Loucy (cell line): ENCODE results near the gene RCC2.

ENCODE experiments used
- H2AFZ ChIP-seq: fragments of 200-600 bp; sonication (generic); 2 replicates; pipeline ENCODE4 v1.6.0; 2016; ENCODE audit warnings: antibody characterized with exemption, mild to moderate bottlenecking, low read length, moderate library complexity
- H3F3A ChIP-seq: fragments of 200-600 bp; 2 replicates; pipeline ENCODE4 v1.6.0; 2016; ENCODE audit warnings: antibody characterized with exemption, low read depth, mild to moderate bottlenecking
- H3K27me3 ChIP-seq: fragments of 200-600 bp; sonication (generic); 2 replicates; pipeline ENCODE4 v1.6.1; 2014; ENCODE audit warnings: low read length, mild to moderate bottlenecking; ENCODE audit not compliant: insufficient read depth, poor library complexity, severe bottlenecking
- H3K36me3 ChIP-seq: fragments of 200-600 bp; sonication (generic); 2 replicates; pipeline ENCODE4 v1.6.1; 2016; ENCODE audit warnings: low read length; ENCODE audit not compliant: insufficient read depth
- H3K4me1 ChIP-seq: fragments of 200-600 bp; sonication (generic); 2 replicates; pipeline ENCODE4 v1.5.1; 2014; ENCODE audit warnings: low read length, mild to moderate bottlenecking; ENCODE audit not compliant: insufficient read depth, poor library complexity, severe bottlenecking
- H3K4me2 ChIP-seq: fragments of 200-600 bp; sonication (generic); 2 replicates; pipeline ENCODE4 v1.6.0; 2014; ENCODE audit warnings: antibody characterized with exemption, low read length, low read depth, mild to moderate bottlenecking; ENCODE audit not compliant: poor library complexity, severe bottlenecking
- H3K4me3 ChIP-seq: fragments of 200-600 bp; sonication (generic); 2 replicates; pipeline ENCODE4 v1.5.1; 2014; ENCODE audit warnings: low read length, mild to moderate bottlenecking, mixed read lengths; ENCODE audit not compliant: poor library complexity, severe bottlenecking
- H3K79me2 ChIP-seq: fragments of 200-600 bp; sonication (generic); 2 replicates; pipeline ENCODE4 v1.6.1; 2014; ENCODE audit warnings: low read length; ENCODE audit not compliant: insufficient read depth
- H3K9ac ChIP-seq: fragments of 200-600 bp; sonication (generic); 2 replicates; pipeline ENCODE4 v1.6.0; 2014; ENCODE audit warnings: mild to moderate bottlenecking, low read depth, low read length, moderate library complexity; ENCODE audit not compliant: poor library complexity, severe bottlenecking
- H3K9me2 ChIP-seq: fragments of 200-600 bp; sonication (generic); replicated peaks from 2 replicates; pipeline ENCODE4 v1.6.1; 2016; ENCODE audit warnings: low read depth, low read length, mixed read lengths
- H3K9me3 ChIP-seq: fragments of 200-600 bp; sonication (generic); 2 replicates; pipeline ENCODE4 v1.6.1; 2014; ENCODE audit warnings: mild to moderate bottlenecking, antibody characterized with exemption, low read length, low read depth; ENCODE audit not compliant: insufficient read depth
- H4K20me1 ChIP-seq: fragments of 200-600 bp; sonication (generic); 2 replicates; pipeline ENCODE4 v1.6.0; 2014; ENCODE audit warnings: antibody characterized with exemption, low read length, mild to moderate bottlenecking; ENCODE audit not compliant: insufficient read depth, poor library complexity, severe bottlenecking
- CTCF ChIP-seq: fragments of 200-600 bp; sonication (generic); conservative IDR thresholded peaks from 2 replicates; pipeline ENCODE4 v1.5.1; 2014; ENCODE audit warnings: mild to moderate bottlenecking, antibody characterized with exemption, low read length
- EZH2phosphoT487 ChIP-seq: fragments of 200-600 bp; IDR thresholded peaks from 2 replicates; pipeline ENCODE4 v1.6.1; 2018; ENCODE audit warnings: antibody characterized with exemption, mild to moderate bottlenecking, moderate library complexity, borderline replicate concordance

The RCC2 gene

DNA sequence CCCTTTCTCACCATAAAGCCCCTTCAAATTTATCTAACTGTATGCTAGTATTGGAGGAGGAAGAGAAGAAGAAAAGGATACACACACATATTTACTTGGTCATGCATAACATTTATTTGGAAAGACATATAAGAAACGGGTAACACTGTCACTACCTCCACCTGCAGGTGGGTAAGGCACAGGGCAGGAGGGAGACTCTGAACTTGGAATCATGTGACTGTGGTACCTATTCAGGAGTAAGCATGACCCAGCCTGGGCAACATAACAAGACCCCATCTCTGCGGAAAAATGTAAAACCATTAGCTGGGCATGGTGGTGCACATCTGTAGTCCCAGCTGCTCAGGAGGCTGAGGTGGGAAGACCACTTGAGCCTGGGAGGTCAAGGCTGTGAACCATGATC lies 68.9 kb downstream of the RCC2 start:
- Histone ChIP-seq H3K4me2 (no peak overlapping the region), H3K27me3 (no peaks in the 10 kb centered on the region), H4K20me1 (no peaks in the 10 kb centered on the region), H3K9me3 (no peaks in the 10 kb centered on the region), H2AFZ (no peak overlapping the region; the same call in 1 of the 2 replicates), H3K9ac (no peak overlapping the region), H3F3A (no peaks in the 10 kb centered on the region), H3K9me2 (no peaks in the 10 kb centered on the region), H3K4me1 (no peaks in the 10 kb centered on the region), H3K36me3 (no peaks in the 10 kb centered on the region), H3K79me2 (no peaks in the 10 kb centered on the region), H3K4me3 (no peak overlapping the region)
- TF ChIP-seq EZH2phosphoT487, result no peak
- TF ChIP-seq CTCF, result peak; percentile 65

- no peaks in the 10 kb centered on the region for H3K9me2 ChIP-seq
- H3F3A ChIP-seq, result no peaks in the 10 kb centered on the region
- H3K4me3 ChIP-seq, result no peak overlapping the region
- H3K9ac ChIP-seq, result no peak overlapping the region
- no peaks in the 10 kb centered on the region for H3K27me3 ChIP-seq
- no peaks in the 10 kb centered on the region for H3K79me2 ChIP-seq
- no peaks in the 10 kb centered on the region for H3K9me3 ChIP-seq
- no peaks in the 10 kb centered on the region for H3K4me1 ChIP-seq
- H3K36me3 ChIP-seq, result no peaks in the 10 kb centered on the region
- no peaks in the 10 kb centered on the region for H4K20me1 ChIP-seq
- no peak overlapping the region for H2AFZ ChIP-seq
- TF ChIP-seq CTCF, result no peak
- TF ChIP-seq EZH2phosphoT487, result no peak
- no peak overlapping the region for H3K4me2 ChIP-seq
These were observed 70.0 kb downstream of the RCC2 start for GRCh38 chr1:17369466-17369865.

DNA sequence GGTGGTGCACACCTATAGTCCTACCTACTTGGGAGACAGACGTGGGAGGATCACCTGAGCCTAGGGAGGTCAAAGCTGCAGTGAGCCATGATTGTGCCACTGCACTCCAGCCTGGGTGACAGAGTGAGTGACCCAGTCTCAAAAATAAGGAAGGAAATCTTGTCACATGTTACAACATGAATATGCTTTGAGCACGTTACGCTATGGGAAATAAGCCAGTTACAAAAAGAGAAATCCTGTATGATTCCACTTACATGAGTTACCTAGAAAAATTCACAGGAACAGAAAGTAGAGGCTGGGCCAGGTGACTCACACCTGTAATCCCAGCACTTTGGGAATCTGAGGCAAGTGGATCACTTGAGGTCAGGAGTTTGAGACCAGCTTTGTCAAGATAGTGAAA lies 74.2 kb downstream of the RCC2 start:
- no peaks in the 10 kb centered on the region for H3K36me3 ChIP-seq
- H3K4me2 ChIP-seq, result no peak overlapping the region
- H3K9me3 ChIP-seq, result no peaks in the 10 kb centered on the region
- H3K9ac ChIP-seq, result no peak overlapping the region
- H2AFZ ChIP-seq, result no peak overlapping the region
- no peaks in the 10 kb centered on the region for H3K9me2 ChIP-seq
- no peaks in the 10 kb centered on the region for H3F3A ChIP-seq
- no peaks in the 10 kb centered on the region for H3K79me2 ChIP-seq
- H4K20me1 ChIP-seq, result no peaks in the 10 kb centered on the region
- no peaks in the 10 kb centered on the region for H3K27me3 ChIP-seq
- H3K4me1 ChIP-seq, result no peaks in the 10 kb centered on the region
- H3K4me3 ChIP-seq, result no peak overlapping the region
- TF ChIP-seq EZH2phosphoT487 (no peak), CTCF (no peak)
